A549 (cell line): ENCODE measurements around the gene HYOU1. TPM values are rescaled to one million over a fixed set of nuclear protein-coding genes. Genes with fewer than 3 reads are reported as not detected.

Experiments
- ATAC-seq, 2 experiments: fragments of 200-7000 bp in 1 of 2; fragments of >200 bp in 1 of 2; cut with Nextera tagmentation in 1 of 2; cut with Tn5 transposase in 1 of 2; 3 replicates each; pipeline versions ENCODE4 v1.8.0 to v1.9.1; 2018 to 2020; ENCODE audit warnings: mild to moderate bottlenecking in 1 of 2, moderate library complexity in 1 of 2
- CTCF ChIA-PET: fragments of 300-600 bp; sonication (Branson Sonifier 250); formaldehyde crosslinking; extraction: SDS; loops from one replicate; lab custom pipeline; 2021; ENCODE audit warnings: antibody characterized with exemption, inconsistent platforms; lab: Yijun Ruan, JAX
- POLR2A ChIA-PET: fragments of 350-600 bp; formaldehyde crosslinking; extraction: SDS; loops from one replicate; lab custom pipeline; 2021; ENCODE audit warnings: antibody characterized with exemption, inconsistent platforms; lab: Yijun Ruan, JAX
- DNase-seq, 2 experiments: peaks; one replicate each; pipeline versions ENCODE4 v3.0.0 to v3.0.0-alpha.2; 2011 to 2016; ENCODE audit warnings: low read depth in 1 of 2, low spot score in 1 of 2
- FAIRE-seq: peaks from 2 replicates; lab custom pipeline; 2011; peaks lifted over from hg19 to GRCh38; lab: Jason Lieb, UNC
- H3K27ac ChIP-seq, 2 experiments: fragments of >200 bp; sonication (Bioruptor Twin); formaldehyde crosslinking; 3 replicates each; pipeline ENCODE4 v1.5.1; 2016 to 2017
- H3K4me1 ChIP-seq: fragments of >200 bp; sonication (Bioruptor Twin); formaldehyde crosslinking; 3 replicates; pipeline ENCODE4 v1.6.1; 2016
- H3K4me2 ChIP-seq: fragments of >200 bp; sonication (Bioruptor Twin); formaldehyde crosslinking; 3 replicates; pipeline ENCODE4 v1.6.1; 2016
- H3K4me3 ChIP-seq: fragments of >200 bp; sonication (Bioruptor Twin); formaldehyde crosslinking; 3 replicates; pipeline ENCODE4 v1.5.1; 2016
- H3K9me3 ChIP-seq: fragments of >200 bp; sonication (Bioruptor Twin); formaldehyde crosslinking; 3 replicates; pipeline ENCODE4 v1.6.1; 2016
- BHLHE40 ChIP-seq: IDR thresholded peaks from 2 replicates; pipeline ENCODE4 v1.6.1; 2012; ENCODE audit warnings: low read depth, low read length, inconsistent platforms
- CHD4 ChIP-seq: fragments of 200-600 bp; sonication (generic); IDR thresholded peaks from 2 replicates; pipeline ENCODE4 v1.6.1; 2016; ENCODE audit warnings: antibody characterized with exemption, mild to moderate bottlenecking, borderline replicate concordance
- EHMT2 ChIP-seq: fragments of 200-600 bp; sonication (generic); IDR thresholded peaks from 2 replicates; pipeline ENCODE4 v1.6.1; 2016; ENCODE audit warnings: antibody characterized with exemption, low read depth, mild to moderate bottlenecking, moderate library complexity
- HDAC2 ChIP-seq: fragments of 200-600 bp; sonication (generic); IDR thresholded peaks from 2 replicates; pipeline ENCODE4 v1.6.1; 2016
- HOXB13 ChIP-seq: fragments of 250-450 bp; sonication (Bioruptor Pico); IDR thresholded peaks from 2 replicates; pipeline ENCODE4 v1.5.0; 2020; ENCODE audit warnings: low read depth, mild to moderate bottlenecking, moderate library complexity
- JUNB ChIP-seq: fragments of >200 bp; sonication (Bioruptor Twin); formaldehyde crosslinking; IDR thresholded peaks from 2 replicates; pipeline ENCODE4 v1.6.1; 2016
- MYC ChIP-seq: IDR thresholded peaks from 2 replicates; pipeline ENCODE4 v1.6.1; 2012; ENCODE audit warnings: mild to moderate bottlenecking, inconsistent platforms, low read length, improper control_type of control experiment, borderline replicate concordance
- PHF8 ChIP-seq: fragments of 200-600 bp; sonication (generic); IDR thresholded peaks from 2 replicates; pipeline ENCODE4 v1.6.1; 2016; ENCODE audit warnings: low read depth, mild to moderate bottlenecking, antibody characterized with exemption, moderate library complexity, borderline replicate concordance
- RCOR1 ChIP-seq: fragments of 150-350 bp; IDR thresholded peaks from 2 replicates; pipeline ENCODE4 v1.6.1; 2014; ENCODE audit warnings: antibody characterized with exemption, low read length, low read depth
- SREBF2 ChIP-seq: fragments of 450-650 bp; IDR thresholded peaks from 2 replicates; pipeline ENCODE4 v1.6.1; 2014; ENCODE audit warnings: mild to moderate bottlenecking, moderate library complexity
- TFCP2L1 ChIP-seq: fragments of 250-450 bp; sonication (Bioruptor Pico); IDR thresholded peaks from 2 replicates; pipeline ENCODE4 v1.5.0; 2021; ENCODE audit warnings: mild to moderate bottlenecking
- TP53 ChIP-seq: fragments of 250-450 bp; sonication (Bioruptor Pico); IDR thresholded peaks from 2 replicates; pipeline ENCODE4 v1.5.0; 2021; ENCODE audit warnings: mild to moderate bottlenecking, moderate library complexity
- WGBS: methylation state at CpG from one replicate; pipeline ENCODE4 v1.1.6; 2017; ENCODE audit errors: missing lambda C conversion rate; 5-methylcytosine and 5-hydroxymethylcytosine counted together
- polyA plus RNA-seq, 4 experiments: library from polyadenylated mRNA; depleted of rRNA in 3 of 4; stranded (reverse); fragments of >200 nt; fragmentation: RNase III in 1 of 4; extraction: RNeasy Plus Mini Kit Qiagen cat#74134 plus additional on column Dnase treatment in 1 of 4; gene quantifications; 2 replicates in 3 of 4; 3 replicates in 1 of 4; pipeline ENCODE4 v1.2.3, GENCODE V29; 2011 to 2017
- TF ChIP-seq, protein P1 (sequence below): fragments of >200 bp; sonication (Bioruptor Twin); formaldehyde crosslinking; IDR thresholded peaks from 3 replicates; pipeline ENCODE4 v1.5.1; 2016
- TF ChIP-seq, protein P2 (sequence below): IDR thresholded peaks from 2 replicates; pipeline ENCODE4 v1.6.1; 2012
- TF ChIP-seq, protein P3 (sequence below): fragments of 450-650 bp; IDR thresholded peaks from 2 replicates; pipeline ENCODE4 v1.6.1; 2014; ENCODE audit warnings: antibody characterized with exemption
- TF ChIP-seq, protein P4 (sequence below): IDR thresholded peaks from 2 replicates; pipeline ENCODE4 v1.6.1; 2012; ENCODE audit warnings: low read depth, borderline replicate concordance
- TF ChIP-seq, protein P5 (sequence below): fragments of 250-450 bp; sonication (Bioruptor Pico); IDR thresholded peaks from 2 replicates; pipeline ENCODE4 v1.5.0; 2021; ENCODE audit warnings: mild to moderate bottlenecking, moderate library complexity, borderline replicate concordance
- TF ChIP-seq, protein P6 (sequence below): fragments of 200-600 bp; sonication (generic); IDR thresholded peaks from 2 replicates; pipeline ENCODE4 v1.6.1; 2016; ENCODE audit warnings: antibody characterized with exemption, mild to moderate bottlenecking, moderate library complexity

Gene HYOU1
- polyA plus RNA-seq, 2 of the 4 experiments (the other 2 are of a cell fraction): 44.8 to 83.1 TPM

DNA sequence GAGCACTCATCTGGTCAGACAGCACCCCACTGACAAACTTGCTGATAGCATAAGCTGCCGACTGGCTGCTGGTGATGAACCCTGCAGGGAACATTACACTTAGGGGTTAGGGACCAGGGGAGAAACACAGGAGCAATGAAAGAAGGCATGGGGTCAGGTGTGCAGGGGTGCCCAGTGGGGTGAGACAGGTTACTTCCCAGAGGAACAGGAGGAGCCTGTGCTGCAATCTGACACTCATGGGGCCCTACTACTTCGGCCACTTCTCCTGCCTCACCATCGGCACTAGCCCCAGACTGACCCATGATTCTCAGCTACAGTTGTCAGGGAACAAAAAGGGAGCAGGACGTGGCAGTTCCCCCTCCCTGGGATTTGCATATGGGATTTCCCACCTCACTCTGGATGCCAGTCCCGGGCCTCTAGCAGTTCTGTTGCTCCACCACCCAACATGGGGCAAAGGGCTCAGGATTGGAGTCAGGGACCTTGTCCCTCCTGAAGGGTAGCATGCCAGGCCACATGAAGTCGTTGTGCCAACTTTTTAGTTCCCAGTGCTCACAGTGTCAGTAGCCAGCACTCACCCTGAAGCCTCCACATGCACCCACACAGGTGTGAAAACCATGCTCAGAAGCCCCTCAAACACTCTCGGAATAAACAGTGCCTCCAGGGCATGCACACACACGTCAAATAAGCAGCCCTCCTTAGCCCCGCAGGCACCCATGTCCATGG, 28.5 kb downstream of the HYOU1 start (continued):
- TF ChIP-seq, protein P1, sequence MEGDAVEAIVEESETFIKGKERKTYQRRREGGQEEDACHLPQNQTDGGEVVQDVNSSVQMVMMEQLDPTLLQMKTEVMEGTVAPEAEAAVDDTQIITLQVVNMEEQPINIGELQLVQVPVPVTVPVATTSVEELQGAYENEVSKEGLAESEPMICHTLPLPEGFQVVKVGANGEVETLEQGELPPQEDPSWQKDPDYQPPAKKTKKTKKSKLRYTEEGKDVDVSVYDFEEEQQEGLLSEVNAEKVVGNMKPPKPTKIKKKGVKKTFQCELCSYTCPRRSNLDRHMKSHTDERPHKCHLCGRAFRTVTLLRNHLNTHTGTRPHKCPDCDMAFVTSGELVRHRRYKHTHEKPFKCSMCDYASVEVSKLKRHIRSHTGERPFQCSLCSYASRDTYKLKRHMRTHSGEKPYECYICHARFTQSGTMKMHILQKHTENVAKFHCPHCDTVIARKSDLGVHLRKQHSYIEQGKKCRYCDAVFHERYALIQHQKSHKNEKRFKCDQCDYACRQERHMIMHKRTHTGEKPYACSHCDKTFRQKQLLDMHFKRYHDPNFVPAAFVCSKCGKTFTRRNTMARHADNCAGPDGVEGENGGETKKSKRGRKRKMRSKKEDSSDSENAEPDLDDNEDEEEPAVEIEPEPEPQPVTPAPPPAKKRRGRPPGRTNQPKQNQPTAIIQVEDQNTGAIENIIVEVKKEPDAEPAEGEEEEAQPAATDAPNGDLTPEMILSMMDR: no peak
- TF ChIP-seq, protein P2, sequence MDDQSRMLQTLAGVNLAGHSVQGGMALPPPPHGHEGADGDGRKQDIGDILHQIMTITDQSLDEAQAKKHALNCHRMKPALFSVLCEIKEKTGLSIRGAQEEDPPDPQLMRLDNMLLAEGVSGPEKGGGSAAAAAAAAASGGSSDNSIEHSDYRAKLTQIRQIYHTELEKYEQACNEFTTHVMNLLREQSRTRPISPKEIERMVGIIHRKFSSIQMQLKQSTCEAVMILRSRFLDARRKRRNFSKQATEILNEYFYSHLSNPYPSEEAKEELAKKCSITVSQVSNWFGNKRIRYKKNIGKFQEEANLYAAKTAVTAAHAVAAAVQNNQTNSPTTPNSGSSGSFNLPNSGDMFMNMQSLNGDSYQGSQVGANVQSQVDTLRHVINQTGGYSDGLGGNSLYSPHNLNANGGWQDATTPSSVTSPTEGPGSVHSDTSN: no peak
- TF ChIP-seq CHD4: no peak

DNA sequence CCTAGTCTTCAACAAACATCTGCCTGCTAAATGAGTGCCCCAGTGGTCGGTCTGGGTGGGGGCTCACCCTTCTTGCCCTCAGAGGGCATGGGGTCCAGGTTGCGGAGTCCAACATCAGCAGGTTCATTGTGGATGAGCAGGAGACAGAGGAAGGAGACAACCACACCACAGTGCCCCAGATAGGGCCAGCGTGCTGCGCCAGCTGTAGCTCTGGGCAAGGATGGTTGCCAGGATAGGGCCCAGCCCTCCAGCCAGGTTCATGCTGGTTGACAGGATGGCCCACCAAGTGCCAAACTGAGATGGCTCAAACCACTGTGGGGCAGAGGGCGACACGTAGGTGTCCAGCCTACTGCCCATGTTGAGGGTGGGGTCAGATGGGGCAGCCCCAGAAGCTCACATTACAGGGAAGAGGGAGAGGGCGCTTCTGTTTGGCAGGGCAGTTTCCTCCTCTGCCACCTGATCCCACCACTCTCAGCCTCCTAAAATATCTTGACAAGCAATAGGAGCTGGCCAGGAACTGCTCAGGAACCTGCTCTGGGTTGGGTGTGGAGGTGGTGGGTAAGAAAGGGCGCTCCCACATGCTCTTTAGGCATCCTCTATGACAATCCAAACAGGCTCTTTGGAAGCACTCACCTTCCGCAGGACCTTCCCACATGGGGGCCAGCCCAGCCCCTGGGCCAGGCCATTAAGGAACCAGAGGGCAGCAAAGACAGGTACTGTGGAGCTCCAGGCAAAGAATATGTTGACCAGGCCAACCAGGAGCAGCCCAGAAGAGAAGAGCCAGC, 29.3 kb downstream of the HYOU1 start:
- CTCF ChIA-PET: interaction anchor here (1.3 kb wide), 1 partner anchor 18 kb away, joined by 3 read pairs; no protein-coding TSS in a partner anchor
- Histone ChIP-seq H3K4me1 (peaks cover 17% of the 10 kb centered on the region), H3K27ac (no peak overlapping the region), H3K4me3 (no peak overlapping the region), H3K9me3 (no peaks in the 10 kb centered on the region), H3K4me2 (no peak overlapping the region)
- FAIRE-seq: no peak
- DNase-seq: no peak
- 95% methylated on average over 8 of the region's 9 CpGs for WGBS
- TF ChIP-seq TP53 (CRISPR knock-in tag) (no peak), RCOR1 (no peak)
- TF ChIP-seq, protein P1: no peak
- no peak for ATAC-seq
- POLR2A ChIA-PET: interaction anchor here (1.6 kb wide), 1 partner anchor 10 kb away, joined by 4 read pairs; the partner anchor contains the start of gene RPS25

DNA sequence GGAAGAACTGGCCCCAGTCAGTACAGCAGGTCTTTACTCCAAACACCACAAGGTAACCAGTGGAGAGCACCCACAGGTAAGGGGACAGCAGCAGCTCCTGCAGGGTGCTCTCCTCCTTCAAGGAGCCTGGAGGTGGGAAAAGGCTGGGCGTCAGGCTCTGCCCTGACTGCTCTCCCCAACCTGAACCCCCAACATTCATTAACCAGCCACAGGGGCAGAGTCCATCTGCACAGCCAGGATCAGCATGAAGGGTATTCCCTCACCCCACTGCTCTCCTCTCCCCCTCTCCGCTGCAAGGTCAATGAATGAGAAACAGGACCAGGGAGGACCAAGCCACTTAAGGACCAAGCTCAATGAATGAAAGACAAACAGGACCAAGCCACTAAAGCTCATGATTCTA, 30.0 kb downstream of the HYOU1 start:
- H3K4me1 ChIP-seq: peaks cover 17% of the 10 kb centered on the region
- H3K9me3 ChIP-seq: no peaks in the 10 kb centered on the region
- DNase-seq (no peak), ATAC-seq (no peak), FAIRE-seq (no peak)
- 78% methylated on average over 1 of the region's 2 CpGs for WGBS
- CTCF ChIA-PET: interaction anchor here (1.3 kb wide), 1 partner anchor 18 kb away, joined by 3 read pairs; no protein-coding TSS in a partner anchor
- POLR2A ChIA-PET: interaction anchor here (1.6 kb wide), 1 partner anchor 9 kb away, joined by 4 read pairs; the partner anchor contains the start of gene RPS25
- H3K4me2 ChIP-seq: no peak overlapping the region
- H3K4me3 ChIP-seq: no peak overlapping the region
- H3K27ac ChIP-seq: no peak overlapping the region
- TF ChIP-seq, protein P3, sequence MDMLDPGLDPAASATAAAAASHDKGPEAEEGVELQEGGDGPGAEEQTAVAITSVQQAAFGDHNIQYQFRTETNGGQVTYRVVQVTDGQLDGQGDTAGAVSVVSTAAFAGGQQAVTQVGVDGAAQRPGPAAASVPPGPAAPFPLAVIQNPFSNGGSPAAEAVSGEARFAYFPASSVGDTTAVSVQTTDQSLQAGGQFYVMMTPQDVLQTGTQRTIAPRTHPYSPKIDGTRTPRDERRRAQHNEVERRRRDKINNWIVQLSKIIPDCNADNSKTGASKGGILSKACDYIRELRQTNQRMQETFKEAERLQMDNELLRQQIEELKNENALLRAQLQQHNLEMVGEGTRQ: no peak
- TF ChIP-seq, protein P4, sequence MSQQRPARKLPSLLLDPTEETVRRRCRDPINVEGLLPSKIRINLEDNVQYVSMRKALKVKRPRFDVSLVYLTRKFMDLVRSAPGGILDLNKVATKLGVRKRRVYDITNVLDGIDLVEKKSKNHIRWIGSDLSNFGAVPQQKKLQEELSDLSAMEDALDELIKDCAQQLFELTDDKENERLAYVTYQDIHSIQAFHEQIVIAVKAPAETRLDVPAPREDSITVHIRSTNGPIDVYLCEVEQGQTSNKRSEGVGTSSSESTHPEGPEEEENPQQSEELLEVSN: no peak
- no peak for TF ChIP-seq MYC
- TF ChIP-seq JUNB: no peak
- TF ChIP-seq HDAC2: no peak
- TF ChIP-seq HOXB13 (CRISPR knock-in tag): no peak
- TF ChIP-seq TFCP2L1 (CRISPR knock-in tag): no peak
- no peak for TF ChIP-seq BHLHE40
- TF ChIP-seq, protein P5, sequence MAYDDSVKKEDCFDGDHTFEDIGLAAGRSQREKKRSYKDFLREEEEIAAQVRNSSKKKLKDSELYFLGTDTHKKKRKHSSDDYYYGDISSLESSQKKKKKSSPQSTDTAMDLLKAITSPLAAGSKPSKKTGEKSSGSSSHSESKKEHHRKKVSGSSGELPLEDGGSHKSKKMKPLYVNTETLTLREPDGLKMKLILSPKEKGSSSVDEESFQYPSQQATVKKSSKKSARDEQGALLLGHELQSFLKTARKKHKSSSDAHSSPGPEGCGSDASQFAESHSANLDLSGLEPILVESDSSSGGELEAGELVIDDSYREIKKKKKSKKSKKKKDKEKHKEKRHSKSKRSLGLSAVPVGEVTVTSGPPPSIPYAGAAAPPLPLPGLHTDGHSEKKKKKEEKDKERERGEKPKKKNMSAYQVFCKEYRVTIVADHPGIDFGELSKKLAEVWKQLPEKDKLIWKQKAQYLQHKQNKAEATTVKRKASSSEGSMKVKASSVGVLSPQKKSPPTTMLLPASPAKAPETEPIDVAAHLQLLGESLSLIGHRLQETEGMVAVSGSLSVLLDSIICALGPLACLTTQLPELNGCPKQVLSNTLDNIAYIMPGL (CRISPR knock-in tag): no peak
- TF ChIP-seq SREBF2: no peak
- TF ChIP-seq, protein P6, sequence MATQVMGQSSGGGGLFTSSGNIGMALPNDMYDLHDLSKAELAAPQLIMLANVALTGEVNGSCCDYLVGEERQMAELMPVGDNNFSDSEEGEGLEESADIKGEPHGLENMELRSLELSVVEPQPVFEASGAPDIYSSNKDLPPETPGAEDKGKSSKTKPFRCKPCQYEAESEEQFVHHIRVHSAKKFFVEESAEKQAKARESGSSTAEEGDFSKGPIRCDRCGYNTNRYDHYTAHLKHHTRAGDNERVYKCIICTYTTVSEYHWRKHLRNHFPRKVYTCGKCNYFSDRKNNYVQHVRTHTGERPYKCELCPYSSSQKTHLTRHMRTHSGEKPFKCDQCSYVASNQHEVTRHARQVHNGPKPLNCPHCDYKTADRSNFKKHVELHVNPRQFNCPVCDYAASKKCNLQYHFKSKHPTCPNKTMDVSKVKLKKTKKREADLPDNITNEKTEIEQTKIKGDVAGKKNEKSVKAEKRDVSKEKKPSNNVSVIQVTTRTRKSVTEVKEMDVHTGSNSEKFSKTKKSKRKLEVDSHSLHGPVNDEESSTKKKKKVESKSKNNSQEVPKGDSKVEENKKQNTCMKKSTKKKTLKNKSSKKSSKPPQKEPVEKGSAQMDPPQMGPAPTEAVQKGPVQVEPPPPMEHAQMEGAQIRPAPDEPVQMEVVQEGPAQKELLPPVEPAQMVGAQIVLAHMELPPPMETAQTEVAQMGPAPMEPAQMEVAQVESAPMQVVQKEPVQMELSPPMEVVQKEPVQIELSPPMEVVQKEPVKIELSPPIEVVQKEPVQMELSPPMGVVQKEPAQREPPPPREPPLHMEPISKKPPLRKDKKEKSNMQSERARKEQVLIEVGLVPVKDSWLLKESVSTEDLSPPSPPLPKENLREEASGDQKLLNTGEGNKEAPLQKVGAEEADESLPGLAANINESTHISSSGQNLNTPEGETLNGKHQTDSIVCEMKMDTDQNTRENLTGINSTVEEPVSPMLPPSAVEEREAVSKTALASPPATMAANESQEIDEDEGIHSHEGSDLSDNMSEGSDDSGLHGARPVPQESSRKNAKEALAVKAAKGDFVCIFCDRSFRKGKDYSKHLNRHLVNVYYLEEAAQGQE: no peak
- no peak for TF ChIP-seq TP53 (CRISPR knock-in tag)
- TF ChIP-seq EHMT2: no peak
- TF ChIP-seq PHF8: no peak
